ENCODE measurements around the gene RXFP4.
"Not testable (repeated sequence)": the region's sequence is repeated elsewhere in the genome, so short reads cannot be mapped to it uniquely, and the experiment has no call there.

Gene RXFP4

GRCh38 chr1:155978973-155979429 lies 37.6 kb downstream of the RXFP4 start:
- no peak for DNase-seq (ENCODE audit: low read depth)

- DNase-seq (ENCODE audit: low read depth), result no peak
These were observed 38.3 kb downstream of the RXFP4 start for GRCh38 chr1:155979597-155980343.

- no peak for DNase-seq (ENCODE audit: low read depth)
These were observed 40.0 kb downstream of the RXFP4 start for GRCh38 chr1:155981266-155982088.

- no peak for DNase-seq (ENCODE audit: low read depth)
These were observed 40.7 kb downstream of the RXFP4 start for GRCh38 chr1:155982106-155982505.

GRCh38 chr1:155983191-155984024 lies 42.0 kb downstream of the RXFP4 start:
- no peak for DNase-seq (ENCODE audit: low read depth)

GRCh38 chr1:155984341-155984740 lies 42.9 kb downstream of the RXFP4 start:
- DNase-seq (ENCODE audit: low read depth), result no peak

GRCh38 chr1:155984903-155985645 lies 43.6 kb downstream of the RXFP4 start:
- DNase-seq (ENCODE audit: low read depth), result not testable (repeated sequence)

GRCh38 chr1:155989242-155990004 lies 48.0 kb downstream of the RXFP4 start:
- DNase-seq (ENCODE audit: low read depth), result peak; percentile 37

GRCh38 chr1:155990005-155990739 lies 48.7 kb downstream of the RXFP4 start:
- no peak for DNase-seq (ENCODE audit: low read depth)
